ENCODE measurements around the gene ADARB2.

DNA sequence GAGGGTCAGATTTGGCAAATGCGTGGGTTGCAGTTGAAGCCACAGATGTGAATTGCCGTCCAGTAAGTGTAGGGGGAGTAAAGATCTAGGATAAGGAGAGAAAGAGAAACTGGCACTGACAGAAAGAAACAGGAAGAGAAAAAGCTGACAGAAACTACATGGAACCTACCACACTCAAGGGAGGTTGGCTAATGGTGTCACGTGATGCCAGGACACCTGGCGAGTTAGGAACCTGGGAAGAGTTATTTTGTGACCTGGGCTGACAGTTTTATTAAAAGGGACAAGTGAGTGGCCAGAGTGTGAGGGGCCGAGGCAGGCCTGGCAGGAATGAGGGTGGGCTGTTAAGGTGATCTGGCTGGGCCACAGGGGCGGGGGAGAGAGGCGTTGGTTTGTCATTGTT, 188.7 kb downstream of the ADARB2 start:
- TF ChIP-seq, protein P1, sequence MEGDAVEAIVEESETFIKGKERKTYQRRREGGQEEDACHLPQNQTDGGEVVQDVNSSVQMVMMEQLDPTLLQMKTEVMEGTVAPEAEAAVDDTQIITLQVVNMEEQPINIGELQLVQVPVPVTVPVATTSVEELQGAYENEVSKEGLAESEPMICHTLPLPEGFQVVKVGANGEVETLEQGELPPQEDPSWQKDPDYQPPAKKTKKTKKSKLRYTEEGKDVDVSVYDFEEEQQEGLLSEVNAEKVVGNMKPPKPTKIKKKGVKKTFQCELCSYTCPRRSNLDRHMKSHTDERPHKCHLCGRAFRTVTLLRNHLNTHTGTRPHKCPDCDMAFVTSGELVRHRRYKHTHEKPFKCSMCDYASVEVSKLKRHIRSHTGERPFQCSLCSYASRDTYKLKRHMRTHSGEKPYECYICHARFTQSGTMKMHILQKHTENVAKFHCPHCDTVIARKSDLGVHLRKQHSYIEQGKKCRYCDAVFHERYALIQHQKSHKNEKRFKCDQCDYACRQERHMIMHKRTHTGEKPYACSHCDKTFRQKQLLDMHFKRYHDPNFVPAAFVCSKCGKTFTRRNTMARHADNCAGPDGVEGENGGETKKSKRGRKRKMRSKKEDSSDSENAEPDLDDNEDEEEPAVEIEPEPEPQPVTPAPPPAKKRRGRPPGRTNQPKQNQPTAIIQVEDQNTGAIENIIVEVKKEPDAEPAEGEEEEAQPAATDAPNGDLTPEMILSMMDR (IDR thresholded peaks at IDR 0.05): no peak
- TF ChIP-seq POLR2A (IDR thresholded peaks at IDR 0.05): no peak
